ENCODE results near the gene MRPL55.
A peak's percentile ranks its signal among the peaks of the same experiment; 100 is the strongest.

The MRPL55 gene

DNA sequence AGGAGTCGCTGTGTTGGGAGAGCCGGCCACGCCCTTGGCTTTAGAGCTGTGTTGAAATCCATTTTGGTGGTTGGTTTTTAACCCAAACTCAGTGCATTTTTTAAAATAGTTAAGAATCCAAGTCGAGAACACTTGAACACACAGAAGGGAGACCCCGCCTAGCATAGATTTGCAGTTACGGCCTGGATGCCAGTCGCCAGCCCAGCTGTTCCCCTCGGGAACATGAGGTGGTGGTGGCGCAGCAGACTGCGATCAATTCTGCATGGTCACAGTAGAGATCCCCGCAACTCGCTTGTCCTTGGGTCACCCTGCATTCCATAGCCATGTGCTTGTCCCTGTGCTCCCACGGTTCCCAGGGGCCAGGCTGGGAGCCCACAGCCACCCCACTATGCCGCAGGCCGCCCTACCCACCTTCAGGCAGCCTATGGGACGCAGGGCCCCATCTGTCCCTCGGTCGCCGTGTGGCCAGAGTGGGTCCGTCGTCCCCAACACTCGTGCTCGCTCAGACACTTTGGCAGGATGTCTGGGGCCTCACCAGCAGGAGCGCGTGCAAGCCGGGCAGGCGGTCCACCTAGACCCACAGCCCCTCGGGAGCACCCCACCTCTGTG lies 10.7 kb downstream of the MRPL55 start:
- no peak for DNase-seq

DNA sequence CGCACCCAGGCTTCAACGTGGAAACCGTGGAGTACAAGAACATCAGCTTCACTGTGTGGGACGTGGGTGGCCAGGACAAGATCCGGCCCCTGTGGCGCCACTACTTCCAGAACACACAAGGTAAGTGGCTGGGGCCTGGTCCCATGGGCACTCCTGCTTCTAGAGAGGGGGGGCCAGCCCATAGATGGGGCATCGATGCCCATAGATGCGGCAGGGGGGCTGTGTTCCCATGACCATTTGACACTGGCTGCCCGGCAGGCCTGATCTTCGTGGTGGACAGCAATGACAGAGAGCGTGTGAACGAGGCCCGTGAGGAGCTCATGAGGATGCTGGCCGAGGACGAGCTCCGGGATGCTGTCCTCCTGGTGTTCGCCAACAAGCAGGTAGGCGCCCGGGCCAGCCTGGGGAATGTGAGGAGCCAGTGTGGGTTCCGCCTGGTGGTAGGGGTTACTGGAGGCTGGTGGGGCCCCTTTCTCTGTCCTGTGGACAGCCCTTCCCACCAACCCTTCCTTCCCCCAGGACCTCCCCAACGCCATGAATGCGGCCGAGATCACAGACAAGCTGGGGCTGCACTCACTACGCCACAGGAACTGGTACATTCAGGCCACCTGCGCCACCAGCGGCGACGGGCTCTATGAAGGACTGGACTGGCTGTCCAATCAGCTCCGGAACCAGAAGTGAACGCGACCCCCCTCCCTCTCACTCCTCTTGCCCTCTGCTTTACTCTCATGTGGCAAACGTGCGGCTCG lies 11.6 kb downstream of the MRPL55 start:
- no peak for DNase-seq

DNA sequence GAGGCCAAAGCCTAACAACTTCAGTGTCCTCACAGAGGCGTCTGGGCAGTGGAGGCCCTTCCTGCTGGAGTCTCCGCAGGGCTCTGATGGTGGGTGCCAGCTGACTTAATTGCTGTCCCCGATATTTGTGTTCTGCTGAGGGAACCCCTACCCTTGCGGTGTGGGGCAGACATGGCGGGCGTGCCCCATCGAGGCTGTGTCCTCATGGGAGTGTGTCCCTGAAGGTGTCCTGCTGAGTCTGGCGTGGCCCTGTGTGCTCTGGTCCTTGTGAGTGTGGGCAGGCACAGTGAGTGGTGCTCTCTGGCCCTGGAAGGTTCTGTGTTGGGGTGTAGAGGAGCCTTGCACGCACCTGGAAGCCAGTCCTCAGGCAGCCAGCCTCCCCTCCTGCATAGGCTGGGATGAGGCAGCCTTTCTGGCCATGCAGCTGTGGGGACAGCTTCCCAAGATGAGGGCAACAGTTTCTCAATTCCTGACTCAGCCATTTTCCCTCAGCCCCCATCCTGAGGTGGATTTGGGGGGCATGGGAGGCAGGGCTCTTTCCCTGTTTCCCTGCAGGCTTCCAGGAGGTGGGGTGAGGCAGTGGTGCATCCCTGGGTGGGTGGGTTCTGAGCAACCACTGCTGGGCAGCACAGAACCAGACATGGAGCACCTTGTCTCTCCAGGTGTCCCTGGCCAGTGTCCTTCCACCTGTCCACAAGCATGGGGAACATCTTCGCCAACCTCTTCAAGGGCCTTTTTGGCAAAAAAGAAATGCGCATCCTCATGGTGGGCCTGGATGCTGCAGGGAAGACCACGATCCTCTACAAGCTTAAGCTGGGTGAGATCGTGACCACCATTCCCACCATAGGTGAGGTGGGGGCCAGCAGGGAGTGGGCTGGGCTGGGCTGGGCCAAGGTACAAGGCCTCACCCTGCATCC lies 12.4 kb downstream of the MRPL55 start:
- DNase-seq: no peak

DNA sequence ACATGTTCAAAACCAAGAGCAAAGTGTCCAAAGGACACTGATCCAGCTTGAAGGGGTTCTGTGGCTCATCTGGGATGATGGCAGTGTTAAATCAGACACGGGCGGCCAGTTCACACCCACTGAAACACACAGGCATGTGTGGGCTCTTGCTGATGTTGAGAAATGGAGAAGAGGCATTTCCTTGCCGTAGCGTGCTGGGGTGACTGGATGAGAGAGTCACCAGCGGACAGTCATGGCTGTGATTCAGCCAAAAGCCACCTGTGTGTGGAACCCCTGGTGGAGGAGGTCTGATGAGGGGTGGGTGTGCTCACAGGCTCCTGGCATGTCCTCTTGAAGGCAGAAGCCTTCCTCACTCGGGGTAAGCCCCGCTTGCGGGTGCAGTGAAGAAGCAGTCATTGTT lies 13.2 kb downstream of the MRPL55 start:
- DNase-seq: peak; percentile 65

DNA sequence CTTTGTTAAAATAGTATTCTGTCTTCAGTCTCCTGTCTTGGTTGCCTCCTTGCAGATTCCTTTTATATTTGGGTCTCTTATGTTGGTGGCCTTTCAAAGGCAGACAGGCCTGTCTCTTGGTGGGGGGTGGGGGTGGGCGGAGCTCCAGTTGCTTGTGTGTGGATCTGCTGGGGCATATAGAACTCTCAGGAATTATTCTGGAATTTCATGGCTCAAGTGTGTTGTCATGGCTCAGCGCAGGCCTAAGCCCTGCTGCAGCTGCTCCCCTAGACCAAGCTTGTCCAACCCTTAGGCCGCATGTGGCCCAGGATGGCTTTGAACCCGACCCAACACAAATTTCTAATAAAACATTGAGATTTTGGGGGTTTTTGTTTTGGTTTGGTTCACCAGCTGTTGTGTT lies 13.9 kb downstream of the MRPL55 start:
- no peak for DNase-seq

DNA sequence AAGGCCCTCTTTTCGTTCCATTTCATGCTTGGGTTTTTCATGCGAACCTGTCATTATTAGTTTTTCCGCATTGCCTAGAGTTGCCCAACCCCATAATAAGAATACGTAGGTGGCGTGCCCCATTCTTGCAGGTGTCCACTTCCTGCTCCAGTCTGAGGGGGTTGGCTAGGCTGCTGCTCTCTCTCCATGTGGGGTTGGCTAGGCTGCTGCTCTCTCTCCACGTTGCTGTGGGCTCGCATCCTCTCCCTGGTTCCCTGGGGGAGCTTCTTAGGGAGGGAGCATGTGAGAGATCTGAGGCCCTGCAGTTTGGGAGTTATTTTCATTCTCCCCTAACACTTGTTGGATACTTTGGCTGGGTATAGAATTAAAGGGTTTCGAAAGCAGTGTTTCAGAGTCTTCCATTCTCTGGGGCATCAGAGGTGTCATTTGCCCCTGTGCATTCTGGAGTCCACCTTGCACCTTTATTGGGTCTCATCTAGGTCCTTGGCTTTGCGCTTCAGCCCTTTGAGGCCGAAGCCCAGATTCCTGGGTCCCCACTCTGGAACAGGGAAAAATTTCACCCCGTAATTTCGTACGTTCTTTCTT lies 14.6 kb downstream of the MRPL55 start:
- DNase-seq: no peak

DNA sequence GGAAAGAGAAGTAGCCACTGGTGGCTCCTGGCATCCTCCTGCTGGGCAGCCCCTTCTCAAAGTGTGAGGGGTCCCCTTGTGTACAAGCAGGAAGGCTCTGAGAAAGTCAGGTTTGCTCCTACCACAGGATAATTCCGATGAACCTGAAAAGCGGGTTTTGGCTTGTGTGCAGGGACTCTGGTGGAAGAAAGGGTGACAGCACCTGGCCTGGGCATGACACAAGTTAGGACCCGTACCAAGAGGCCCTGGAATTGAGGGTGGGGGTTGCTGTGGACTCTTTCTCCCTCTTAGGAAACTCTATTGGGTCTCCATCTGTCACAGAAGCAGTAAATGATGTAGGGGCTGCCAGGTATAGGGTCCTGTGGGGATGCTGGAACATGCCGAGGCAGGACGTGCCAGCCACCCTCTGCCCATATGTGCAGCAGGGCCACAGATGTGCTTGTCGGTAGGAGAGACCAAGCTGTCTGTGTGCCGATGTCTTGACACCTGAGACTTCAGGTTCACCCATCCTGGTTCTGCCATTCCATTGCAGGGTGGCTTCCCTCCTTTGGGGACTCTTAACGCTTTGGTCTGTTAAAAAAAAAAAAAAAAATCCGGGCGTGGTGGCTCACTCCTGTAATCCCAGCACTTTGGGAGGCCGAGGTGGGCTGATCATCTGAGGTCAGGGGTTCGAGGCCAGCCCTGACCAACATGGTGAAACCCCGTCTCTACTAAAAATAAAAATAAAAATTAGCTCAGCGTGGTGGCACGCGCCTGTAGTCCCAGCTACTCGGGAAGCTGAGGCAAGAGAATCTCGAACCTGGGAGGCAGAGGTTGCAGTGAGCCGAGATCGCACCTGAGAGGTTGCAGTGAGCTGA lies 15.8 kb downstream of the MRPL55 start:
- DNase-seq: no peak

DNA sequence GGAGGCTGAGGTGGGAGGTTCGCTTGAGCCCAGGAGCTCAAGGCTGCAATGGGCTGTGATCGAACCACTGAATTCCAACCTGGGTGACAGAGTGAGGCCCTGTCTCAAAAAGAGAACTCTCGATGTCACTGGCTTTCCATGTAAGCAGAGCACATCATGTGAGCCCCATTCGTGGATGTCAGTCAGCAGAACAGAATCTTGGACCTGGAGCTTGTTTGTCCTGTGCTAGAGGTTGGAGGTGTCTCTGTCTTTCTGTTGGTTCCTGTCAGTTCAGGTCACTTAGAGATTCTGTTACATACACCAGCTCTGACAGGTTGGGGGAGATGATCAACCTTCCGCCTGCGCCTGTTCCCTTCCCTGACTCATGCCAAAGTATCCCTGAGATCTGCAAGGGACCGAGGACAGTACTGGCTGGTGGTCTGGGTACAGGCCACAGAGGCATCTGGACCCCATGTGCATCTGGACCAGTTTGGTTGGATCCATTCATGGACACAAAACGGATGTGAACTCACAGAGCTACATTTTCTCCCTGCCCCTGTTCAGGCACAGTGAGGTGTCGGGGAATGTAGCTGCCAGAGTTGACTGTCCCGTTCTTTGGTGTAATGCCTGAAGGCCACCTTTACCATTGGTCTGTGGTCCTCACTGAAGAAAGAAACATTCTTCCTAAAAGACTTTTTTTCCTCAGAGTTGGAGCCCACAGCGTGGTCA lies 16.6 kb downstream of the MRPL55 start:
- DNase-seq: no peak

DNA sequence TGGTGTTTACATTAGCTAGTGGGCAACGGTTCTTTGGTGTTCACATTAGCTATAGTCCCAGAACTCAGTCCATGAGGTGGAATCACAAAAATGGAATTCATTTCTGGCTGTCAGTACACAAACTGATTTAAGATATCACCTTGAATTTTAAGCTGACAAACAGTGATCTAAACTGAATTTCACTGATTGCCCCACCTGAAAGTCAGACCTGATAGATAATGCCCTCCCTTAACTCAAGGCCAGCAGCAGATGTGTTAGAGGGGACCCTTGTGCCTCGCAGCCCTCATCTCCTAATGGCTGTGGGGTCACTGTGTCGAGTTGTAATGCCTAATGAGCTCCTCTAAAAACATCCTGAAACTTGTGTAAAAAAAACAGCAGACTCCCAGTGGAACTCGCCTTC lies 18.0 kb downstream of the MRPL55 start:
- DNase-seq: no peak

DNA sequence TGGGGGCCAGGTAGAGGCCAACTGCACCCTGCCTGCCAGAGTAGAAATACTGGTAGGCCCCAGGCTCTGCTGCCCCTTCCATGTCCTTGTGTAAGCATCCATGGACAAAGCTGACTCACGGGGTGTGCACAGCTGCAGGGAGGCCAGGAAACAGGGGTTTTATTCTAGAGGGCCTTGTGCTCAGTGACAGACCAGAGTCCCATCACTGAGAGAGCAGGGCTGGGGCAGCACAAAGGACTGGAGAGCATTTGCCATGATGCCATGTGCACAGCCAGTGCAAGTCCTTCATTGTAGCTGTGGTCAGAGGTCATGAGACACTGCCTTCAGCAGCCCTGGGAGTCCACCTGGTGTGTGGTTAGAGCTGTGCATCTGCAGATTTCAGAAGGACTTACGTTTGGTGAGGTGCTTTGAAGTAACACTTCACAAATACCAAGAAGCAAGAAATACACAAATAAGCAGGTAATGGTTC lies 18.5 kb downstream of the MRPL55 start:
- DNase-seq: no peak

DNA sequence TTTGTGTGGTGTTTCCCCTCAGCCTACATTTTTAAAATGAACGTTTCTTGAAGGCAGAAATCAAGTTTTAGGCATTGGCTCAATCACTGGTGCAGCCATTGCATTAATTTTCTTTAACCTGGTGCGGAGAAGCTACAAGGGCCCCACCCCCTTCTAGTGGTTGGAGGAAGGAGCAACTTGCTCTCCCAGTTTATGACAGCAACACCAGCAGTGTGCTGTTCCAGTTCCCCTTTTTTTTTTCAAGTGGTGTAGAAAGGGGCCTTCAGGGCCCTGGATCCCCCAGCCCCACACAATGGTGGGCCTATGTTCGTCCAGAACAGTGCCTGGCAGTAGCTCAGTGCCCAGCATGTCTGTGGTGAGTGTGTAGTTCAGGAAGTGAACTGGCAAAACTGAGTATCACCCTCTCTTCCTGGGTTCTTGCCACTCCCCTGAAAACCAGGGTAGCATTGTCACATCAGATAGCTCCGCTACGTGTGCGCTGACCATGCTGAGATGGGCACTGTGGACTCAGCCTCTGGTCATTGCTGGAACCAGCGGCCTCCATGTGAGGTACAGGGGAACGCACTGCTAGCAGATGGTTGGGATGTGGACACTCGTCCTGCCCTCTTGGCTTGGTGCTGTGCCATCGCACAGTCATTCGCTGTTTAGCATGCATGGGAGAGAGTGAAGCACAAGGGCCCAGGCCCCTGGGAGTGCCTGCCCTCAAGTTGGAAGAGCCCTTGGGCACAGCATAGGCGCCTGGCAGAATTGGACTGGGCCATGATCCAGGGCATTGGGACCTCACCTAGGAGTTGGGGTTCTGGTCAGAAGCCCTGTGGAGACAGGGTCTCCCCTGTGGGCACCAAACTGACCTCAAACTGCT lies 19.3 kb downstream of the MRPL55 start:
- peak; percentile 69 for DNase-seq

DNA sequence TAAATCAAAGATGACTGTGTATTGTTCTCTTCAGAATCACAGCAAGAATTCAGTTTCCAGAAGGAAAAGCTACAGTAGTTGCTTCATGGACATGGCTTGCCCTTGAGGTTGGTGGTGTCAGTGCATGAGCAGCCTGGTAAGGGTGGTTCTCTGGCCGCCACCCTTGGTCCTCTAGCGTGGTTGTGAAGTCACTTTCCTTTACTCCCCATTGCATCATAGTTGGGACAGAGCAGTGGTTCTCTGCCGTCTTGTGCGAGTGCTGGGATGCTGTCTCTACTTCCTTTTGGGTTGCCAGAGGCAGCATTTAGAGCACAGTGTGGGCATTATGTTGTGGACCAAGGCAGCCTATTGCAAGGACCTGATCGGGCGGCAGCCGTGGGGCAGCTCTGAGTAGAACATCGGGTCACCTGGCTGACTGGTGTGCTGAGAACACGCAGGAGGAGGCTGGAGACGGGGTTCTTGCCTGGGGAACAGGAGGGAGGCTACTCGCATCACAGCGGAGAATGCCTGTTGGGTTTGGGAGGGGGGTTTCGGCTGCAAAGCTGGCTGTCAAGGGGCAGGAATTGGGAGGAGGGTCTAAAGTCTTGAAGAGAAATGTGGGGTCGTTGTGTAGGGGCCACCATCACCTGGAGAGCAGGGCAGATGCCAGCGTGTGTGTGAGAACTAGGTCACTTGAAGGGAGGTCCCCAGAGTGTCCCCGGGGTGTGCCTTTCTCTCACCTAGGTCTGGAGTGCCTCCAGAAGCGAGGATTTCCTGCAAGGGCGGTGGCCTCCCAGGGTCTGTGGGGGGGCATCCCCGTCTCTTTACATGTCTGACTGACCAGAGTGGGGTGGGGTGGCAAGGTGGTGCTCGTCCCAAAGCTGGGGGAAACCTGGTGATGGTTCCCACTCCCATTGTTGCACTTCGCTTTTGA lies 20.3 kb downstream of the MRPL55 start:
- DNase-seq: peak; percentile 94

DNA sequence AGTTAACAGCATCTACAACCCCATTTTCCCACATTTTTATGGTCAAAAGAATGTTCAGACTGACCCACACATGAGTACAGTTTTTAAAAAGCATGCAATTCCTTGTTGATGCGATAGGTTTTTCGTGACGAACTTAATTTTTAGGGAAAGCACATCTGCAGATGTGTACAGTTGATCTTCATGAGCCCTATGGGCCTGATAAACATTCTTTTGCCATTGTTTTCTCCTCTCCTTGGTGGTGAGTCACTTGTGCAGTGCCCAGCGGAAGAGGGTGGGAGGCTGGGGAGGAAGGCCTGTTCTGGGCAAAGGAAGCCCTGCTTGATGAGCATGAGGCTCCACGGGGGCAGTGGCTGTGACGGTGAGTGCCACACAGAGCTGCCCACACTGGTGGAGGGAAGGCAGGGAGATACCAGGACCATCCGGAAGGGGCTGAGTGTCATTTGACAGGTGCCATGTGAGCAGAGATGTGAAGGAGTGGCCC lies 21.3 kb downstream of the MRPL55 start:
- peak; percentile 81 for DNase-seq

DNA sequence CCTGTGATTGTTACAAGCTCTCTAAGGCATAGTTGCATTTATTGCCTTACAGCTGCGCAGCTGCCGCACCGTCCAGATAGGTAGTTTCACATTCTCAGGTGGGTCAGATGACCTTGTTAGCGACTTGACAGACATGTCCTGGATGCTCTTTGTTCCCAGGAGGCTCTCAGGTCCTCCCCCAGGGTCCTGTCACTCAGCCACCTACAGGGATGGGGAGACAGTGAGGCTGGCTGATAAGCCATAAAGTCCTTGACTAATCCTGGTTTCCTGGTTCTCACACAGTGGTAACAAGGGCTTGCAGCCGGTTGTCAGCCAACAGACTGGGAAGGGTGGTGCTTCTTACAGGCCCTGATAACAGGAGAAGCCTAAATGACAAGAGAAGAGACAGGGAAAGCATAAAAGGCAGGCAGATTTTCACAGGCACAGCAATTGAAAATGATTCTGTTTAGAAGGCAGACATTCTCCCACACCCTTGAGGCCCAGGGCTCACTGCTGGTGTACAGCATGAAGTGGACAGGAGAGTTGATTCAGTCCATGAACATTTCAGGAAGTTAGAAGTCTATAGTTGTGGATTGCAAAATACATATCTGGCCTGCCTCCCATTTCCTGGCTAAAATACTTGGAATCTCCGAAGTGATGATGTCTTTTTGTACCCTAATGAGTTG lies 23.7 kb downstream of the MRPL55 start:
- peak; percentile 83 for DNase-seq

DNA sequence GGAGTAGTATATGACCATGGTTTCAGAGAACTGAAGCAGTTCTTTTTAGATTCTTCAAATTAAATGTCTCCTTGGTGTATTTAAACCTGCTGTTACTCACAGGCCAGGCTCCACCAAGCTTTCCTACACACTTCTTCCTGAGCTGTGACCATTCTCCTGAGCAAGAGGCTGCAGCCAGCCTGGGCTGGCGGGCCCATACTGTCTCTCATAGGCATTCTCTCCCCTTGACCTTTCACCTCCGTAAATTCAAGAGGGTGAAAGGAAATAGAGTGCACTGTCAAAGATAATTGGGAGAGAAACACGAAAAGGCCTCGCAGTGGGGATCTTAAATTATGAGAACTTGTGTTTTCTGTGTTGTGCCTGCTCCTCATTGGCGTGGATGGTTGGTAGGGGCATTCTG lies 24.3 kb downstream of the MRPL55 start:
- DNase-seq: no peak

DNA sequence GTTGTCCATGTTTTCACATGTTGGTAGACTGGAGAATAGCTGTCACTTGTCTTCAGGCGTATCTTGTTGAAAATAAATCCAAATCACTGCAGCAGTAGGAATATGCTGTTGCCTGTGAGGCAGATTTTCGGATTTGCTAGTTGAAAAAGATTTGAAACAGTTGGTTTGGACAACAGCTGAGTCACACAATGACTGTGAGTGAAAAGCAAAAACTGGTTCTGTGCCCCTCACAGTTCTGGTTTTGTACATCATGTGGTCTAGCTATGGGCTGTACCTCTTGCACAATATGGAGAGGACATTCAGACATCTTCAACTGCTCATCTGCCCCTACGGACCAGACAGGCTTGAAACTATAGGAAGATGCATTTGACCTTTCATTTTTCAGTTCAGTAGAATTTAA lies 24.8 kb downstream of the MRPL55 start:
- DNase-seq: peak; percentile 91

DNA sequence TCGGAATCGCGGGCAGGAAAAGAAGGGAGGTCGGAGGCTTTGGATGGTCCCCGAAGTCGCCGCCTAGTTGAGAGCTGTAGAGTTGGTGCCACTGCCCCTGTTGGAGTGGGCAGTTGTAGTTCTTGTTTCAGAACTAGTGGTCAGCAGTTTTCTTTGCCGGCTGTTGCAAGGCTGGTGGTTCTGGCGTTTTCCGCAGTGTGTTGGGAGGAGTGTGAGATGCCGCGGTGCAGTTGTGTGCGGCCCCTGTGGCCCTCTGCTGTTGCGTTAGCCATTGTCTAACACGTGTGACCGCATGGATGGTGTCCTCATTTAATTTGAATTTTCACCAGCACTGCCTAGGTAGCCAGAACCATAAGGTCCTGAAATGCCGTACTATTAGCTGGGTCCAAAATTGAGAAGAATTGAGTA lies 25.2 kb downstream of the MRPL55 start:
- DNase-seq: peak; percentile 86

Measured in inflammatory macrophage treated with lipopolysaccharide for 4 hours (primary cell).